GM12875 (cell line): ENCODE results near the gene MMAB.

ENCODE experiments used
- H3K4me3 ChIP-seq: one replicate; pipeline ENCODE4 v1.5.1; 2011; ENCODE audit warnings: low read depth, low read length, control low read depth
- CTCF ChIP-seq: IDR thresholded peaks from 2 replicates; pipeline ENCODE4 v1.5.1; 2011; ENCODE audit warnings: low read depth, mild to moderate bottlenecking, control low read depth, inconsistent platforms, low read length, moderate library complexity, borderline replicate concordance; ENCODE audit not compliant: insufficient read depth

Gene MMAB

GRCh38 chr12:109555431-109556315 is 17.6 kb downstream of the MMAB start:
- no peak for TF ChIP-seq CTCF
- H3K4me3 ChIP-seq: no peak overlapping the region

- no peak for TF ChIP-seq CTCF
- no peak overlapping the region for H3K4me3 ChIP-seq
Observed at GRCh38 chr12:109554761-109555160, 18.5 kb downstream of the MMAB start.

GRCh38 chr12:109553906-109554500 is 19.3 kb downstream of the MMAB start:
- H3K4me3 ChIP-seq: no peak overlapping the region
- TF ChIP-seq CTCF: no peak

GRCh38 chr12:109553483-109553882 is 19.8 kb downstream of the MMAB start:
- no peak overlapping the region for H3K4me3 ChIP-seq
- TF ChIP-seq CTCF: no peak

GRCh38 chr12:109552971-109553370 is 20.3 kb downstream of the MMAB start:
- H3K4me3 ChIP-seq: no peak overlapping the region
- TF ChIP-seq CTCF: no peak

GRCh38 chr12:109551108-109551507 is 22.2 kb downstream of the MMAB start:
- TF ChIP-seq CTCF: no peak
- H3K4me3 ChIP-seq: no peak overlapping the region

GRCh38 chr12:109550281-109550680 is 23.0 kb downstream of the MMAB start:
- H3K4me3 ChIP-seq: no peak overlapping the region
- TF ChIP-seq CTCF: no peak
